Smooth muscle cell (in vitro differentiated cells): ENCODE results near the gene NDUFAF7. TPM values are rescaled to one million over a fixed set of nuclear protein-coding genes. Genes with fewer than 3 reads are reported as not detected.

ENCODE experiments used
- DNase-seq: peaks from one replicate; lab custom pipeline; 2025; ENCODE audit not compliant: unreplicated experiment; lab: John Stamatoyannopoulos, UW
- H2AFZ ChIP-seq: fragments of 200-600 bp; sonication (generic); 2 replicates; pipeline ENCODE4 v1.6.0; 2016; ENCODE audit warnings: antibody characterized with exemption, low read depth, mild to moderate bottlenecking
- H3F3A ChIP-seq: fragments of 200-600 bp; sonication (generic); 2 replicates; pipeline ENCODE4 v1.6.0; 2017; ENCODE audit warnings: antibody characterized with exemption, low read depth
- H3K27ac ChIP-seq: fragments of 200-600 bp; sonication (generic); 2 replicates; pipeline ENCODE4 v1.5.1; 2016; ENCODE audit warnings: low read depth, mild to moderate bottlenecking
- H3K27me3 ChIP-seq: fragments of 200-600 bp; sonication (generic); 2 replicates; pipeline ENCODE4 v1.6.1; 2016; ENCODE audit warnings: low read depth, mild to moderate bottlenecking
- H3K36me3 ChIP-seq: fragments of 200-600 bp; sonication (generic); 2 replicates; pipeline ENCODE4 v1.5.1; 2016; ENCODE audit warnings: low read depth
- H3K4me1 ChIP-seq: fragments of 200-600 bp; sonication (generic); 2 replicates; pipeline ENCODE4 v1.5.1; 2016; ENCODE audit warnings: low read depth
- H3K4me2 ChIP-seq: fragments of 200-600 bp; sonication (generic); 2 replicates; pipeline ENCODE4 v1.6.0; 2016; ENCODE audit warnings: mild to moderate bottlenecking
- H3K4me3 ChIP-seq: fragments of 200-600 bp; sonication (generic); 2 replicates; pipeline ENCODE4 v1.5.1; 2016; ENCODE audit warnings: mild to moderate bottlenecking
- H3K79me2 ChIP-seq: fragments of 200-600 bp; sonication (generic); 2 replicates; pipeline ENCODE4 v1.6.0; 2016; ENCODE audit warnings: low read depth, mild to moderate bottlenecking
- H3K9ac ChIP-seq: fragments of 200-600 bp; sonication (generic); 2 replicates; pipeline ENCODE4 v1.6.0; 2016; ENCODE audit warnings: low read depth
- H3K9me3 ChIP-seq: fragments of 200-600 bp; sonication (generic); replicated peaks from 2 replicates; pipeline ENCODE4 v1.5.1; 2016; ENCODE audit warnings: low read depth
- H4K20me1 ChIP-seq: fragments of 200-600 bp; sonication (generic); 2 replicates; pipeline ENCODE4 v1.6.0; 2016; ENCODE audit warnings: low read depth
- WGBS: methylation state at CpG from one replicate; pipeline ENCODE4 v1.1.7; 2016; ENCODE audit warnings: low lambda C conversion rate; 5-methylcytosine and 5-hydroxymethylcytosine counted together
- polyA plus RNA-seq: library from polyadenylated mRNA; unstranded; fragments of >200 nt; fragmentation: Nextera tagmentation; extraction: Ambion mirVana; gene quantifications from 2 replicates; pipeline ENCODE4 v1.2.1, GENCODE V29; 2016
- total RNA-seq: library from RNA; depleted of rRNA; stranded (reverse); fragments of >200 nt; gene quantifications from 2 replicates; pipeline ENCODE4 v1.2.3, GENCODE V29; 2014
- TF ChIP-seq, protein P1 (sequence below): fragments of 200-600 bp; sonication (generic); IDR thresholded peaks from 2 replicates; pipeline ENCODE4 v1.5.1; 2017; ENCODE audit warnings: borderline replicate concordance, mild to moderate bottlenecking, antibody characterized with exemption; ENCODE audit not compliant: insufficient read depth, poor library complexity, severe bottlenecking

NDUFAF7 gene
- total and polyA plus RNA-seq, 2 experiments from 2014 or later: 13.4 to 46.9 TPM

DNA sequence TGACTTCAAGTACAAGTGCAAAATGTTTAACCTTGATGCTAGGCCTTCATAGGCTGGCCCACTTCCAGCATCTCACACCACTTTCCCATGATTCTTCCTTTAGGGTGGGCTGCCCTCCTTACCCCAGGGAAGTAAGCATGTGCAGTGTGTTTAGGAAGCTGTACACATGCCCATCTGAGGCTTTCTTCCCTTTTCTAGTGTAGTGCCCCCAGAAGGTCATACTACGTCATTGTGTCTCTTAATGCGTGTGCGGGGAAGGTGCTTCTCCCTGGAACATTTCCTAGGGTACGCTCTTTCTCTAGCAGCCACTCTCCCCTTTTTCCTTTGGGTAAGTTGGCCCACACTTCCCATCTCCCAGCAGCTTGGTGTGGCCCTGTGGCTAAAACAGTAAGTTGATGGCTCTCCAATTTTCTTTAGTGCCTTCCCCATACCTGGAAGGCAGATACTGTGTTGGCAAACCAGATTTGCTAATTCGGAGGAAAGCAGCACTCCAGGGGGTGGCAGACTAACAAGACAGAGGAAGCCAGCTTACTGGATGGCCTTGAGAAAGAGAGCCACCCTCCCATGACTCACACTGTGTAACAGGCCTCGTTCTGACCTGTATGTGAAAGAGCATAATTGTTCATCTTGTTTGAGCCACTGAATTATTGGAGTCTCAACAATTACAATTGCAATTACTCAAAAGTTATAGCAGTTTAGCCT lies 41.9 kb upstream of the NDUFAF7 start:
- TF ChIP-seq, protein P1, sequence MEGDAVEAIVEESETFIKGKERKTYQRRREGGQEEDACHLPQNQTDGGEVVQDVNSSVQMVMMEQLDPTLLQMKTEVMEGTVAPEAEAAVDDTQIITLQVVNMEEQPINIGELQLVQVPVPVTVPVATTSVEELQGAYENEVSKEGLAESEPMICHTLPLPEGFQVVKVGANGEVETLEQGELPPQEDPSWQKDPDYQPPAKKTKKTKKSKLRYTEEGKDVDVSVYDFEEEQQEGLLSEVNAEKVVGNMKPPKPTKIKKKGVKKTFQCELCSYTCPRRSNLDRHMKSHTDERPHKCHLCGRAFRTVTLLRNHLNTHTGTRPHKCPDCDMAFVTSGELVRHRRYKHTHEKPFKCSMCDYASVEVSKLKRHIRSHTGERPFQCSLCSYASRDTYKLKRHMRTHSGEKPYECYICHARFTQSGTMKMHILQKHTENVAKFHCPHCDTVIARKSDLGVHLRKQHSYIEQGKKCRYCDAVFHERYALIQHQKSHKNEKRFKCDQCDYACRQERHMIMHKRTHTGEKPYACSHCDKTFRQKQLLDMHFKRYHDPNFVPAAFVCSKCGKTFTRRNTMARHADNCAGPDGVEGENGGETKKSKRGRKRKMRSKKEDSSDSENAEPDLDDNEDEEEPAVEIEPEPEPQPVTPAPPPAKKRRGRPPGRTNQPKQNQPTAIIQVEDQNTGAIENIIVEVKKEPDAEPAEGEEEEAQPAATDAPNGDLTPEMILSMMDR: no peak
- no peak for DNase-seq

DNA sequence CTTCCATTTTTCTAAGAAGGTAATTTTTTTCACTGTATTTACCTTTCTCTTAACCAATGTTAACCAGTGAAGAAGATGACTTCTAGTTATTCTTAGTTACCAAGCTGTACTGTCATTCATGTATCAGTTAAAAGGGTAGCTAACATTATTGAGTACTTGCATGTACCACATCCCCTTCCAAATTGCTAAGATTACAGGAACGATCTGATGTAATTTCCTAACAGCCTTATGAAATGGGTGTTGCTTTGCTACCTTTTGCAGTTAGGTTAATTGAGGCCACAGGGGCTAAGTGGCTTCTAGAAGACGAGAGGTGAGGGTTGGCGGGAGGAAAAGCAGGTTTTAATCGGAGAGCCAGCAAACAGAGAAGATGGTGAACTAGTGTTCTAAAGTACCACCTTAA lies 41.2 kb upstream of the NDUFAF7 start:
- 86% methylated on average over 4 of the region's 4 CpGs for WGBS

More for the DNA sequence above, 41.9 kb upstream of the NDUFAF7 start:
- Histone ChIP-seq H3K27me3 (no peaks in the 10 kb centered on the region), H3K4me1 (peaks cover 12% of the 10 kb centered on the region), H3K4me2 (no peak overlapping the region), H3F3A (no peaks in the 10 kb centered on the region), H2AFZ (no peak overlapping the region), H3K9me3 (no peaks in the 10 kb centered on the region), H3K9ac (no peak overlapping the region), H3K36me3 (no peaks in the 10 kb centered on the region), H4K20me1 (no peaks in the 10 kb centered on the region), H3K79me2 (no peaks in the 10 kb centered on the region), H3K4me3 (no peak overlapping the region), H3K27ac (no peak overlapping the region)
- WGBS: 66% methylated on average over 6 of the region's 6 CpGs

DNA sequence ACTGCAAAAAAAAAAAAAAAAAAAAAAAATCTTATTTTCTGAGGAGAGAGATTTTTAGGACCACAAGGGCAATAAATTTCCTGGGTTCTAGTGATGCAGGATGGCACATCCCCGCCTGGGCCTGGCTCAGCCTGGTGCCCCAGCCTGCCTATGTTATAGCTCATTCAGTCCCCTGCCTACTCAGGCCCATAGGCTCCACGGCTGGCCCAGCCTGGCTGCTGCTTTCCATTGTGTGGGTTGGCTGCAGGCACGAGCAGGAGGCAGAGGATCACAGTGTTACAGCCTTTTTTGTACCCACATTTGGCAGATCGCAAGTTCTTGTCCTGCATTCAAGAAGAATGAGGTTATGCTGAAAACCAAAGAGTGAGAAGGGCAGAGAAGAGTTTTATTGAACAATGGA lies 40.2 kb upstream of the NDUFAF7 start:
- WGBS: 75% methylated on average over 4 of the region's 4 CpGs
- H3K79me2 ChIP-seq: no peaks in the 10 kb centered on the region
- H3F3A ChIP-seq: no peaks in the 10 kb centered on the region
- H3K4me1 ChIP-seq: peaks cover 12% of the 10 kb centered on the region
- no peaks in the 10 kb centered on the region for H3K27me3 ChIP-seq
- H3K9ac ChIP-seq: no peak overlapping the region
- no peak overlapping the region for H2AFZ ChIP-seq
- TF ChIP-seq, protein P1: no peak
- H3K27ac ChIP-seq: no peak overlapping the region
- no peak for DNase-seq
- H3K4me3 ChIP-seq: no peak overlapping the region
- no peaks in the 10 kb centered on the region for H3K36me3 ChIP-seq
- H3K9me3 ChIP-seq: no peaks in the 10 kb centered on the region
- H4K20me1 ChIP-seq: no peaks in the 10 kb centered on the region
- H3K4me2 ChIP-seq: no peak overlapping the region

More for the DNA sequence above, 41.2 kb upstream of the NDUFAF7 start:
- H3K9me3 ChIP-seq: no peaks in the 10 kb centered on the region
- no peaks in the 10 kb centered on the region for H3K27me3 ChIP-seq
- no peak for DNase-seq
- no peak overlapping the region for H3K4me2 ChIP-seq
- H3F3A ChIP-seq: no peaks in the 10 kb centered on the region
- no peak overlapping the region for H3K4me3 ChIP-seq
- H3K9ac ChIP-seq: no peak overlapping the region
- H3K4me1 ChIP-seq: peaks cover 12% of the 10 kb centered on the region
- no peaks in the 10 kb centered on the region for H4K20me1 ChIP-seq
- no peaks in the 10 kb centered on the region for H3K36me3 ChIP-seq
- H3K79me2 ChIP-seq: no peaks in the 10 kb centered on the region
- no peak overlapping the region for H2AFZ ChIP-seq
- H3K27ac ChIP-seq: no peak overlapping the region
- TF ChIP-seq, protein P1: no peak

DNA sequence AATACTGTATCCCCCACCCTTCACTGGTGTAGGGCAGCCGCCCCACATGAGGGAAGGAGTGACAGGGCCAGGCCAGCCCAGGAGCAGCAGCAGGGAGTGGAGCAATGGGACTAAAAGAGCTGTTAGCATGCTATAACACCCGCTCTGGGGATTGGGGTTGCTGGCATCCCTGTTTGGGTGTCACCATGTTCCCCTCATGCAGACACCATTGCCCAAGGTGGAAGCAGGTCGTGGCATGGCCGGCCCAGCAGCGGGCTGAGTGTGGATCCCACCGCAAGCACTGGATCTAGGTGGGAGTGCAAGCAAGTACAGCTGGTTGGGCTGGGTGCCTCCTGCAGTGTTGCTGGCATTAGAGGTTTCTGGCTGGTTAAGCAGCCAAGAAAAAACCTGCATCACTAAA lies 39.7 kb upstream of the NDUFAF7 start:
- H3K4me2 ChIP-seq: no peak overlapping the region
- H3K9me3 ChIP-seq: no peaks in the 10 kb centered on the region
- H3K36me3 ChIP-seq: no peaks in the 10 kb centered on the region
- no peak overlapping the region for H3K9ac ChIP-seq
- TF ChIP-seq, protein P1: no peak
- 72% methylated on average over 6 of the region's 6 CpGs for WGBS
- DNase-seq: no peak
- H3K4me3 ChIP-seq: no peak overlapping the region
- H3K4me1 ChIP-seq: peaks cover 12% of the 10 kb centered on the region
- H3K79me2 ChIP-seq: no peaks in the 10 kb centered on the region
- H4K20me1 ChIP-seq: no peaks in the 10 kb centered on the region
- no peaks in the 10 kb centered on the region for H3K27me3 ChIP-seq
- no peak overlapping the region for H2AFZ ChIP-seq
- H3K27ac ChIP-seq: no peak overlapping the region
- H3F3A ChIP-seq: no peaks in the 10 kb centered on the region
